Lung (tissue), 12 donors: ENCODE measurements around the gene HLA-DQA1. TPM values are rescaled to one million over a fixed set of nuclear protein-coding genes. Genes with fewer than 3 reads are reported as not detected.
A peak's percentile ranks its signal among the peaks of the same experiment; 100 is the strongest.

Source experiments
- ATAC-seq: fragments of 200-7000 bp; cut with Tn5 transposase; one replicate; pipeline ENCODE4 v1.9.1; 2020; ENCODE audit warnings: moderate number of reproducible peaks; ENCODE audit not compliant: insufficient read depth, low FRiP score
- DNase-seq, 3 donors: peaks; one replicate each; pipeline ENCODE4 v3.0.0-alpha.2; 2013 to 2017
- H3K27ac ChIP-seq, 2 donors: one replicate each; pipeline ENCODE4 v1.5.1; 2013; ENCODE audit warnings: mild to moderate bottlenecking in 2 of 2, moderate library complexity in 2 of 2, control low read depth in 1 of 2, inconsistent platforms in 1 of 2, low read depth in 1 of 2, low read length in 1 of 2
- H3K27me3 ChIP-seq, 3 donors: one replicate each; pipeline ENCODE4 v1.5.1; 2013; ENCODE audit warnings: low read length in 2 of 3; ENCODE audit not compliant: control insufficient read depth in 3 of 3, insufficient read depth in 3 of 3
- H3K36me3 ChIP-seq, 4 donors: one replicate each; pipeline ENCODE4 v1.5.1; 2013; ENCODE audit warnings: low read length in 4 of 4, mild to moderate bottlenecking in 1 of 4, moderate library complexity in 1 of 4; ENCODE audit not compliant: control insufficient read depth in 4 of 4, insufficient read depth in 4 of 4
- H3K4me1 ChIP-seq, 5 donors: one replicate each; pipeline ENCODE4 v1.5.1; 2013; ENCODE audit warnings: low read length in 5 of 5, mild to moderate bottlenecking in 2 of 5, moderate library complexity in 1 of 5; ENCODE audit not compliant: control insufficient read depth in 5 of 5, insufficient read depth in 5 of 5
- H3K4me3 ChIP-seq: one replicate; pipeline ENCODE4 v1.5.1; 2013; ENCODE audit warnings: mild to moderate bottlenecking, control low read depth, moderate library complexity
- H3K9ac ChIP-seq, 2 donors: one replicate each; pipeline ENCODE4 v1.5.1; 2013; ENCODE audit warnings: low read length in 2 of 2, control low read depth in 1 of 2; ENCODE audit not compliant: insufficient read depth in 1 of 2
- H3K9me3 ChIP-seq, 4 donors: one replicate each; pipeline ENCODE4 v1.5.1; 2013; ENCODE audit warnings: low read length in 3 of 4, mild to moderate bottlenecking in 1 of 4, moderate library complexity in 1 of 4; ENCODE audit not compliant: control insufficient read depth in 4 of 4, insufficient read depth in 3 of 4
- WGBS, 2 donors: extraction: QIAGEN DNeasy Blood & Tissue Kit; methylation state at CpG; one replicate each; pipeline ENCODE4 v1.1.7; 2013; 5-methylcytosine and 5-hydroxymethylcytosine counted together
- polyA plus RNA-seq, 2 donors: library from polyadenylated mRNA; stranded (reverse); fragments of 200-250 nt; gene quantifications; one replicate each; pipeline ENCODE4 v1.2.1, GENCODE V29; 2013
- total RNA-seq, 2 donors: library from RNA; depleted of rRNA in 1 of 2; stranded (reverse); fragments of >200 nt in 1 of 2; gene quantifications; one replicate each; pipeline ENCODE4 v1.2.1, GENCODE V29; 2014 to 2021
- TF ChIP-seq, protein P1 (sequence below): IDR thresholded peaks from 2 replicates; pipeline ENCODE4 v1.5.1; 2012; ENCODE audit warnings: mild to moderate bottlenecking; ENCODE audit errors: control extremely low read depth, extremely low read depth
- donor health status: control.
- donor health status: control.
- donor health status: Bipolar disorder and iron deficiency.
- donor health status: healthy.
- donor health status: DM: yes; HTN: yes; CAD: no.

HLA-DQA1 gene
- total and polyA plus RNA-seq, 4 donors = 6.0 to 199 (median 124) TPM

GRCh38 chr6:32684246-32684645 lies 47.0 kb downstream of the HLA-DQA1 start:
- Histone ChIP-seq H3K36me3 (no peaks in the 10 kb centered on the region), H3K4me1 (no peaks in the 10 kb centered on the region), H3K9ac (no peak overlapping the region), H3K27me3 (peaks cover 0 to 6% (median 0%) of the 10 kb centered on the region in 3 donors), H3K27ac (no peak overlapping the region), H3K4me3 (no peak overlapping the region), H3K9me3 (no peaks in the 10 kb centered on the region)
- TF ChIP-seq, protein P1, sequence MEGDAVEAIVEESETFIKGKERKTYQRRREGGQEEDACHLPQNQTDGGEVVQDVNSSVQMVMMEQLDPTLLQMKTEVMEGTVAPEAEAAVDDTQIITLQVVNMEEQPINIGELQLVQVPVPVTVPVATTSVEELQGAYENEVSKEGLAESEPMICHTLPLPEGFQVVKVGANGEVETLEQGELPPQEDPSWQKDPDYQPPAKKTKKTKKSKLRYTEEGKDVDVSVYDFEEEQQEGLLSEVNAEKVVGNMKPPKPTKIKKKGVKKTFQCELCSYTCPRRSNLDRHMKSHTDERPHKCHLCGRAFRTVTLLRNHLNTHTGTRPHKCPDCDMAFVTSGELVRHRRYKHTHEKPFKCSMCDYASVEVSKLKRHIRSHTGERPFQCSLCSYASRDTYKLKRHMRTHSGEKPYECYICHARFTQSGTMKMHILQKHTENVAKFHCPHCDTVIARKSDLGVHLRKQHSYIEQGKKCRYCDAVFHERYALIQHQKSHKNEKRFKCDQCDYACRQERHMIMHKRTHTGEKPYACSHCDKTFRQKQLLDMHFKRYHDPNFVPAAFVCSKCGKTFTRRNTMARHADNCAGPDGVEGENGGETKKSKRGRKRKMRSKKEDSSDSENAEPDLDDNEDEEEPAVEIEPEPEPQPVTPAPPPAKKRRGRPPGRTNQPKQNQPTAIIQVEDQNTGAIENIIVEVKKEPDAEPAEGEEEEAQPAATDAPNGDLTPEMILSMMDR = no peak
- no peak for DNase-seq
- ATAC-seq = no peak
- 93% methylated on average over 3 of the region's 3 CpGs for WGBS, 2 donors

DNA sequence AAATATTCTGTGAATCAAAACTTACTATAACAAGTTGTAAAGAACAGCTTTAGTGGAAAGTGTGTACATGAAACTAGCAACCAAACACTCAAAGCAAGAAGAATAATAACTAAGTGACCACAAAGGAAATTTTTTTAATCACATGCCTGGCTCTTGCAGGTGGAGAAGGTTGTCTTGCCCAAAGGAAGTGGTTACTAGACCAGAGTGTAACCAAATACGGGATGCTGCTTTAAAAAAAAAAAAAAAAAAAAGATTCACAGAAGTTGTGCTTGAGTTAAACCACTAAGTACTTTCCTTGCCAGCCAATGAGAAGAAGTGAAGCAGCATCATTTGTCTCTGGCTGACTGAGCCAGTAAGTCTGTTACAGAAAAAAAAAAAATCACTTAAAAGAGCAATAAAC lies 48.4 kb downstream of the HLA-DQA1 start:
- ATAC-seq (no peak), DNase-seq (no peak)
- Histone ChIP-seq H3K4me3 (no peak overlapping the region), H3K36me3 (no peaks in the 10 kb centered on the region), H3K9ac (no peak overlapping the region), H3K4me1 (no peaks in the 10 kb centered on the region), H3K27ac (no peak overlapping the region), H3K27me3 (peaks cover 0 to 6% (median 0%) of the 10 kb centered on the region in 3 donors), H3K9me3 (no peaks in the 10 kb centered on the region)
- TF ChIP-seq, protein P1 = no peak
- 5 to 23% methylated on average over 1 of the region's 1 CpG for WGBS, 2 donors

- no peak overlapping the region for H3K4me3 ChIP-seq
- TF ChIP-seq, protein P1 = no peak
- peak in 1 of 3 donors; percentile 18 for DNase-seq
- H3K27ac ChIP-seq = no peak overlapping the region
- no peaks in the 10 kb centered on the region for H3K27me3 ChIP-seq
- no peaks in the 10 kb centered on the region for H3K36me3 ChIP-seq
- H3K9me3 ChIP-seq = no peaks in the 10 kb centered on the region
- 80 to 84% methylated on average over 5 of the region's 5 CpGs for WGBS, 2 donors
- ATAC-seq = no peak
- no peaks in the 10 kb centered on the region for H3K4me1 ChIP-seq
- no peak overlapping the region for H3K9ac ChIP-seq
Observed at GRCh38 chr6:32689531-32690501, 52.6 kb downstream of the HLA-DQA1 start.
